ENCODE measurements around the gene AGXT. TPM values are rescaled to one million over a fixed set of nuclear protein-coding genes. Genes with fewer than 3 reads are reported as not detected.
A peak's percentile ranks its signal among the peaks of the same experiment; 100 is the strongest.

Gene AGXT
- total RNA-seq, 1 donor from 2014 or later, result not detected

DNA sequence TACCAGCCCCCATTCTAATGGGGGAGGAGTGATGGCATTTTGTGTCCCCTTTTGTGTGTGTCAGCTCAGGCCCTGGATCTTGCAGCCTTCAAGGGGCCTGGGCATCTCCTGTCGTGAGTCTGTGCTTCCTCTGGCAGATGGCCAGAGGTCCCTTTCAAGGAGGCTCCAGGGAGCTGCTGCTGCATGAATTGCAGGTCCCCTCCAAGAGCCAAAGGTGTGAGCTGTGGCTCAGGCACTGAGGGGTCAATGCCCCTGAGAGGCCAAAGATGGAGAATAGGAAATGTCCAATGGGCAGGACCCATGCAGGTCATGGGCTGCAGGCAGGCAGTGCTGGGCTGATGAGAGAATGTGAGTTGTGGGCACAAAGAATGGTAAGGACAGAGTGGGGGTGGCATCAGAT is 16.9 kb downstream of the AGXT start:
- no peak for DNase-seq (ENCODE audit: low read depth in 2 of 2)

DNA sequence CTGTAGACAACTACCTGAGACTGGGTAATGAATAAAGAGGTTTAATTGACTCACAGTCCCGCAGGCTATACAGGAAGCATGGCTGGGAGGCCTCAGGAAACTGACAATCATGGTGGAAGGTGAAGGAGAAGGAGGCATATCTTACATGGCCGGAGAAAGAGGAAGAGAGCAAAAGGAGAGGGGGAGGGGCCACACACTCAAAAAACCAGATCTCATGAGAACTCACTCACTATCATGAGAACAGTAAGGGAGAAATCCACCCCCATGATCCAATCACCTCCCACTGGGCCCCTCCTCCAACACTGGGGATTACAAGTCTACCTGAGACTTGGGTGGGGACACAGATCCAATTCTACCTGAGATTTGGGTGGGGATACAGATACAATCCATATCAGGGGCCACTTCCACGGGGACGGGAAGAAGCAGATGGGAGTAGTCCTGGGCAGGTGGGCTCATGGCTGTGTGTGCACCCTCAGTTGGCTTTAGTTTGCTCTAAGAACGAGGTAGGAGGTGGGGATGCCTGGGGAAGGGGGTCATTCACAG is 17.5 kb downstream of the AGXT start:
- DNase-seq (ENCODE audit: low read depth in 2 of 2), result no peak

- no peak for DNase-seq (ENCODE audit: low read depth in 2 of 2)
Measured at GRCh38 chr2:240886678-240887609, 18.3 kb downstream of the AGXT start.

DNA sequence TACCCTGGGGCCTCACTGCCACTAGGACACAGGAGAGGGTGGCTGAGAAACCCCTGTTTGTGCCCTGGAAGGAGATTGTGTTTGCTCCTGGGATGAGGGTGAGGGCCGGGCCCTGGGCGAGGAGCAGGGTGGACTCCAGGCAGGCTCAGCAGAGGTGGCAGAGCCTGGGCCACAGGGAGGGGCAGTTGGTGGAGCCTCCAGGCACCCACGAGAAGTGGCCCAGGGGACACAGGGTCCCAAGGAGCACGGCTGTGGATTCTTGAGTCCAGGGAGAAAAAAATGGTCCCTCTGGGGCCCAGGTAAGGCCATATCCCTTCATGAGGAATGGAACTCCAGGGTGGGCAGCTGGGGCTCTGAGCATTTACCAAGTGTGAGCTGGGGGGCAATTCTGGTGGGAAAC is 19.0 kb downstream of the AGXT start:
- no peak for DNase-seq (ENCODE audit: low read depth in 2 of 2)

DNA sequence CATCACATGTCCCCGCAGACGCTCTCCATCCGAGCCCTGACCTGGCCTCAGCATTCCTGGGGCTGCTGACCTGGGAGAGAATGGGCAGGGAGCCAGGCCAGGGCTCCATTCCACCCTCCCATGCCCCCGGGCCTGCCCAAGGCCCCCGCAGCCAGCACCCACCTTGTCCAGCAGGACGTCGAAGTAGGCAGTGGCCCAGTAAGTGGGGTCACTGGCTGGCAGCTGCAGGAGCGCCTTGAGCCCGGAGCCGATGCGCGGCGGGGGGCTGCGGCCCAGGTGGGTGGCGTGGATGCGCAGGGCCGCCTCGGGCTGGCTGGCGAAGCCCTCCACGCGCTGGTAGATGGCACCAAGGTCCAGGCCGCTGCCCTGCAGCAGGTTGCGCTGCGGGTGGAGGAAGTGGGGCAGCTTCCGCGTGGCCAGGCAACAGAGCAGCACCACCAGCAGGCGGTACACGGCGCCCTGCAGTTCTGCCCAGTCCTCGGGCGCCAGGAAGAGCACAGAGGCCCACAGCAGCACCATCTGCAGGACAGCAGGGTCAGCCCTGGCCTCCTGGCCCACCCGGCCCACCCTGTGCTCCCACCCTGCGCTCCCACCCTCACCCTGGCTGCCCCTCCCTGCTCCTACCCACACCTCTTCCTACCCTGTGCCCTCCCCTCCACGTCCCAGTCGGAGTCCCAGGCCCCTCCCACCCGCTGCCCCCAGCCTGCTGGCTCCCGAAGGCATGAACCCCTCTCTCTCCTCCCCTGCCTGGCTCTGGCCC is 19.7 kb downstream of the AGXT start:
- DNase-seq (ENCODE audit: low read depth in 2 of 2), result no peak

DNA sequence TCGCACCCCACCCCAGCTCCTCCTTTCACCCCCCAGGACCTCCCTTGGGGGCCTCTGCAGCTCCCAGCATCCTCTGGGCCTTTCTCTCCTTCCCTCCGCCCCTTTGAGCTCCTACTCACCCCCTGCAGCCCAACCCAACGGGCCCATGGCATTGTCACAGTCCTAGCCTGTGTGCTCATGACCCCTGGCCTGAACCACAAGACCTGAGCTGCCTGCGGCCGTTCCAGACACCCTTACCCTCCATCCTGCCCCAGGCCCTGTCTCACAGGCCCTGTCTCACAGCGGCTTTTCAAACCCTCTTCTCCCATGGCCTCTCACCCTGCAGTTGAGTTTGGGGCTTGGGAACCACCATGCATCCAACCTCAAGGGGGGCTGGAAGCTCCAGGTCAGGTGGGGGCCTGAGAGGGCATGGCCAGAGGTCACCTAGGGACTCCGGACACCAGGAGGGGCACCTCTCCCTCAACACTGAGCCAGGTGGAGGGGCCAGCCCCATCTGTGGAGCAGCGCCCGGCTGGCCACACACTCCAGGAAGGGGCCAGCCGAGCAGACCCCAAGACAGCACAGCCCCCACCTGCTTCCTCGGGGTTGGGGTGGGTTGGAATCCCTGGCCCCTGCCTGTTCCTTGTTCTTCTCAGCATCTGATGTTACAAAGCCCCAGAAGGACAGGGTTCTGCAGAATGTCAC is 20.4 kb downstream of the AGXT start:
- no peak for DNase-seq (ENCODE audit: low read depth in 2 of 2)

DNA sequence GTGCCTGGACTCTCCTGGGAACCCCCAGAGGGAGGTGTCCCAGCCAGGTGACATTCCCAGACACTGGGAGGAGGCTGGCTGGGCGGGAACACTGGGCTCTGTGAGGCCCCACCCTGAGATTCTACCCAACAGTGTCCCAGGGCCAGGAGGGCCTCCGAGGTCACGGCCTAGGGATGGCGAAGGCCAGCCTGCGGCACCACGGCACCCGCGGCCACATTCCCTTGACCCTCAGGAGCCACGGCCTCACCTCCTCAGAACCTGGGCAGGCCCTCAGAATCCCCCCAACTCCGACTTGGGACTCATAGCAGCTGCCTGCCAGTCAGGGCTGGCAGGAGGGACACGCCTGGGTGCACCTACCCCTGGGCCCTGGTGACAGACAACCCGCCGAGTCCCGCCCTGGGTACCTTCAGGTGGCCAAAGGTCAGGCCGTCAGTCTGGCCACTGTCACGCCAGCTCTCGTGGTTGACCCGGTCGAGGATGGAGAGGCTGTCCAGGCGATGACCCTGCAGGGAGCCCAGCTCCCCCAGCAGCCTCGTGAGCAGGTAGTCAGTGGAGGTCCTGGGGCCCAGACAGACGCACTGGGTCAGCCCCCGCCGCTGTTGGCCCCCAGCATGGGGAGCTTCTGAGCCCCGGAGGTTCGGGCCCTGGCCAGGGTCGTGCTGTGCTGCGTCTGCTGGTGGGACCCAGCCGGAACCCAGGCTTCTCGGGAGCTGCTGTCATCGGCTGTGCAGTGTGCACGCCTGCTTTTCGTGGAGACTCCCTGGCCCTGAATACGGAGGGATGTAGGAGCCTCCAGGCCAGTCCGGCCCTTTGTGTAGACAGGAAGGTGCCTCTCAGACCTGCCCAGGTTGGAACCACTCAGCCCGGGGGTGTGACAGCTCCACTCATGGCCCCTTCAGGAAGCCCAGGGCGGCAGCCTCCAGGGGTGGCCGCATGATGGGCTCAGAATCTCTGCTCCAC is 21.3 kb downstream of the AGXT start:
- no peak for DNase-seq (ENCODE audit: low read depth in 2 of 2)

- DNase-seq (ENCODE audit: low read depth in 2 of 2), result no peak
Measured at GRCh38 chr2:240890691-240891090, 22.1 kb downstream of the AGXT start.

GRCh38 chr2:240891492-240892340 is 23.1 kb downstream of the AGXT start:
- DNase-seq (ENCODE audit: low read depth in 2 of 2), result no peak

- no peak for DNase-seq (ENCODE audit: low read depth in 2 of 2)
Measured at GRCh38 chr2:240892356-240892755, 23.7 kb downstream of the AGXT start.

- DNase-seq (ENCODE audit: low read depth in 2 of 2), result no peak
Measured at GRCh38 chr2:240892925-240893324, 24.3 kb downstream of the AGXT start.

DNA sequence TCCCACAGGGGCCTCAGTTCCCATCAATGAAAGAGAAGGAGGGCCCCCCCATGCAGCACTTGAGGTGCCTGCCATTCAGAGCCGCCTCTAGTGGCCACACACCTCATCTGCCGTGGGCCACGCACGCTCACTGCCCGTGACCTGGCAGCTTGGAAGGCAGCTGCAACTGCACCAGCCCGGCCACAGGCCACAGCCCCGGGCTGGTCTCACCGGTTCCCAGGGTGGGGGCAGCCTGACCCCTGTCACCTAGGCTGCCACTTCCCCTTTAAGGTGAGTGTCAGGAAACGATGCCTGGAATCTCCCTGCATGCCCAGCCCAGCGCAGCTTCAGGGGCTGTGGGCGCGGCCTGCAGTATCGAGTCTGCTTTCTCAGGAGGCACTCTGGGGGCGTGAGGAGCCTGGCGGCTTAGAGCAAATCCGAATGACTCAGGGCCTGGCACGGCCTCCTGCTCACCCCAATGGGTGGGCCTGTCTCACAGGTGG is 24.8 kb downstream of the AGXT start:
- peak in 1 of 2 donors; percentile 26 for DNase-seq (ENCODE audit: low read depth in 2 of 2)

DNA sequence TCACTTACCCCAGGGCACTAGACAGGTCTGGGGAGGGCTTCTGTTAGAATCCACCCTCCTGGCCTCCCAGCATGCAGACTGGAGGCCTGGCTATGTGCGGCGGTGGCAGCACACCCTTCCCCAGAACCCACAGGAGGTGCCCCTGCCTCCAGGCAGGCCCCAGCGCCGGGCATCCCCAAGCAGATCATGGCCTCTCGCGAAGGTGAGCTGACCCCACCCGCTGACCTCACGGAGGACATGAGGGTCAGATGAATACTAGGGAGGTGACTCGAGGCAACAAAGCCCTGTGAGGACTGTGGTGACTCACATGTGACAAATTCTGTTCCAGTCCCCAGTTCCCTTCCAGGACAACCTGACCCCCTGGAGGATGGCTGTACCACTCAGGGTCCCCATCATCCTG is 25.4 kb downstream of the AGXT start:
- no peak for DNase-seq (ENCODE audit: low read depth in 2 of 2)

DNA sequence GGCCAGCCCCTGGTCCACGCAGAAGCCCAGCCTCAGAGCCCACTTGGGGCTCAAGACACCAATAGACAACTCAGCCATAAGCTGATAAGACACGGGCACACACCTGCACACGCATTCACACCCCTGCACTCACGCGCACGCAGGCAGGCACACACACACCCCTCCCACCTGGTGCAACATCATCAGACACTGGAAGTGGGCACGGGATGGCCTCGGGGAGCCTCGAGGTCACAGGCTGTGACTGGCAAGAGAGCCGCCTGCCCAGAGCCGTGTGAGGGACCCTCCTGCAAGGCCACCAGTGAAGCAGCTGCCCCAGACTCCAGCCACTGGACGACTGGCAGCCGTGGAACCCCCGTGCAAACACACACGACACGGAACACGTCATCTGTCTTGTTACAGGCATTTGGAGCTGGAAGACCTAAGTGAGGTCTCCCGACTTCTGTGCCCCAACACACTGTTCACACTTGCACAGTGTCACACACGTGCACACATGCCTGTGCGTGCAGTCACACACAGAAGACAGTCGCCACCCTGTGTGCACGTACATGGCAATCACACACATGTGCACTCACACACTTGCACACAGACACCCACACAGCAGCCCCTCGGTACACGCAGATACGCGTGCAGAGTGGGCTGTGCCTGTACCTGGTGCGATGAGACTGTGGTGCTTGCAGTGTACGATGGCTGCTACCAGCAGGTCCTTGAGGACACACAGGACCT is 26.4 kb downstream of the AGXT start:
- no peak for DNase-seq (ENCODE audit: low read depth in 2 of 2)

GRCh38 chr2:240895656-240896388 is 27.2 kb downstream of the AGXT start, which contains the start of gene MAB21L4:
TSS of gene MAB21L4 (minus strand) at chr2:240896156. CDS start at chr2:240895997, 159 bp downstream.
- no peak for DNase-seq (ENCODE audit: low read depth in 2 of 2)

- no peak for DNase-seq (ENCODE audit: low read depth in 2 of 2)
Measured at GRCh38 chr2:240896394-240896793, 27.8 kb downstream of the AGXT start.

DNA sequence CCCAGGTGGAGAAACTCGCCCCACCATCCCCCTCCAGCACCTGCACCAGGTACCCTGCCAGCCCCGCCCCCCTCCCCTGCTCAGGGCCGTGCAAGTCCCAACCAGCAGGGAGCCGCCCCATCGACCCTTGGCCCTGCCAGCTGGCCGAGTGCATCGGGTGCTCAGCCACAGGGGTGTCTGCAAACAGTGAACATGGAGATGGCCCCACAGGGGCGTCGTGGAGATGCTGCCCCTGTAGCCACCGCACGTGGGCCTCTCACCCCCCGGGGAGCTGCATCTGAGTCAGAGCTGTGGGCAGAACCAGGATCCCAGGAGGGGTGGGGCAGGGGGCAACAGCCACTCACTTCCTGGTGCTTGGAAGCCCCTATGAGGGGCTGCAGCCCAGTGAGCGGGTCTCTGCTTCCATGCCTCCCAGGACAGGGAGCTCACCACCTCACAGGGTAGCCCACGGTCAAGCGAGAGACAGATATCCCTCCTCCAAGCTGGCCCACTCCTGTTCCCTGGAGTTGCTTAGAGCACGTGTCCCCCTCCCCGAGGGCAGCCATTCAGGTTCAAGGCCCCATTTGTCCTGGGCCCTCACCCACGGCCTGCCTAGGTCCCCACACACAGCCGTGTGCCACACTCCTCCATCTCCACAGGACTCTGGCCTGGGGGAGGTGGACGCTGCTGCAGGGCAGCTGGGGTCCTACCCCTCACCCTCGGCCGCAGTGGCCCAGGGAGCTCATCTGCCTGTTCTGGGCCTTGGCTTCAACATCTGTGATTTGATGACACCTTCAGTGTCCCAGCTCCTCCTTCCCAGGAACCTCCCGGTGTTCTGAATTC is 28.5 kb downstream of the AGXT start:
- no peak for DNase-seq (ENCODE audit: low read depth in 2 of 2)

Measured in lung microvascular endothelial cell (primary cell).